GM21360 (cell line): ENCODE measurements around the gene GRIK3.

Experiments
- ATAC-seq: cut with Tn5 transposase; IDR thresholded peaks from one replicate; pipeline ENCODE4 v1.9.1; 2021; ENCODE audit warnings: mild to moderate bottlenecking, moderate library complexity; ENCODE audit not compliant: unreplicated experiment

GRIK3 gene

GRCh38 chr1:37047542-37047941 is 13.2 kb upstream of the GRIK3 start:
- no peak for ATAC-seq

- ATAC-seq, result no peak
These were observed 8.8 kb upstream of the GRIK3 start for GRCh38 chr1:37043101-37043500.

DNA sequence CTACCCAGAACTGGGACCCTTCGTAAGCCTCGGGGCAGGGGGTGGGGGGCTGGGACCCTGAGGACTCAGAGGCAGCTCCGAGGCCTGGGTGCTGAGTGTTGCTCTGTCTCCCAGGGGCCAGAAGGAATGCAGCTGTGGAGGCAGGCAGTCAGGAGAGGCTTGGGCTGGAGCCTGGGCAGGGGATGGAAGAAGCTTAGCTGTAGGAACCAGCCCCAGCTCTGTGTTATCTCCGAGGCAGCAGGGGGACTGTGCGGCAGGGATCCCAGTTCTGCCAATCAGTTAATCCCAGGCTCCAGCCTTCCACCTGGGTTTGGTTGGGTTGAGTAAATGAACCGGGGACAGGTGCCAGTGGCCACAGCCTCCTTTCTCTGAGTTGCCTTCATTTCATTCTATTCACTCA is 8.2 kb upstream of the GRIK3 start:
- no peak for ATAC-seq

GRCh38 chr1:37041483-37041882 is 7.2 kb upstream of the GRIK3 start:
- ATAC-seq, result no peak

DNA sequence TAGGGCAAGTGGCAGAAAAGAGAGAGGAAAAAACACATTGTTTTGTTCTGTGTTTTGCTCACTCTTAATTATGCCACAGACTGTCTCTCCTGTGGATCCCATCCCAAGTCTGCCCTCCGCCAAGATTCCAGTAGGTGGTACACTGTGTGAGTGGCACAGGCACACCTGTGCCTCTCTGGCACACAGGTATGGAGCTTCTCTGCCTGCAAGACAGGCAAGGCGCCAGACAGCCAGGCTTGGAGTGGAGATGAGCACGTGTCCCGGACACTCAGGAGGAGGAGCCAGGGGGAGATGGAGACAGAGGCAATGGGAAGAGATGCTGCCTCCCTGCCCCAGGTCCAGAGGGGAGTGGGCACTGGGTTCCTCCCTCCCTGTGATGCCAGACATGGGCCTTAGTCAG is 6.5 kb upstream of the GRIK3 start:
- no peak for ATAC-seq

DNA sequence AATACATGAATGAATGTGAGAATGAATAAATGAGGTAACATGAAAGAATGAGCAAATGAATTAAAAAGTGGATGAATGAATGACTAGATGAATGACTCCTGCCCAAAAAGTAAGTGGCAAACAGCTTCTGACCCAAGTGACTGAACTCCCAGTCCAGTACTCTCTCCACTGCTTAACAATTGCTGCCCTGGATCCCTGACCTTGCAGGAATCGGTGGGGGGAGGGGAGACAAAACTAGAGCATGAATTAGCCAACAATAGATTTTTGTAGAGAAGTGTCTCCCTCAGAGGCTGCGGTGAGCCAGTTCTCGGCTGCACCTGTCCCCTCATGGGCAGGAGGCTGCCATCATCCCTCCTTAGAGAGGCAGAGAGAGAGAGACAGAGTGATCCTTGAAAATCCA is 5.9 kb upstream of the GRIK3 start:
- no peak for ATAC-seq

- no peak for ATAC-seq
These were observed 4.1 kb upstream of the GRIK3 start for GRCh38 chr1:37038227-37039093.

- ATAC-seq, result no peak
These were observed 3.4 kb upstream of the GRIK3 start for GRCh38 chr1:37037690-37038089.

GRCh38 chr1:37036667-37037053 is 2.3 kb upstream of the GRIK3 start:
- ATAC-seq, result no peak

DNA sequence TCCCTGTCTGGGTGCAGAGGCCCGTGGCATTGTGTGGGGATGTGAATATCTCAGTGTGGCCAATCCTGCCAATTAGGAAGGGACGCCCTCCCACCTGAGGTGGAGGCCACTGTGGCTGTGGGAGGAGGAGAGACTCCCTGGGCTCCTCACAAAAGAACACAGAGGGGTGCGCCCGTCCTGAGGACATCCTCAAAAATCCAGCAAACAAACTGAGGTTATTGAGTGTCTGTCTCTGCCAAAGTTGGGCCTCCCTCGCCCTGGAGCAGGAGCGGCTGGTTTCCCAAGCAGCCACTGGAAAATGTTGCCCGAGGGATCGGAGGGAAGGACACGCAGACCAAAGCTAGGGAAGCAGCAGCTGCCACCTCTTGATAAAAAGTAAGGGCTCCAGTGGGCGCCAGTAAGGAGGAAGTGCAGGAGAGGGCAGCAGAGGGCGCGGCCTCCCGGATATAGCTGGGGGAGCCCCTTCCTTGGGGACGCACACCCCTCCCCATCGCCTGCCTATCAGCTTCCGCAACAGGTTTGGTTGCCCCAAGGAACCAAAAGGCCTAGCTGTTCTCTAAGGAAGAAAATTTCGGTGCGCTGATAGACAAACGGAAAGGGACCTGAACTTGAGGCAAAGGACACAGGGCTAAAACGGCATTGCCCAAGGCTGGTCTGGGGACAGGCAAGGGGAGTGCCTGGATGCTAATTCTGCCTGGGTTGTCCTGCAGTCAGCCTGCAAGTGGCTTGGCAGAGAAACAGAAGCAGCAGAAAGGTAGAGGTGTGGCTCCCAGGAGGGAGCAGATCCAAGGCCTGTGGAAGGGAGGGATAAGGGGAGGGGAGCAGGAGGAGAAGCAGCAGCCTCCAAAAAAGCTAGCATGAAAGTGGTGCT is 1.7 kb upstream of the GRIK3 start:
- no peak for ATAC-seq

- no peak for ATAC-seq
These were observed 838 bp upstream of the GRIK3 start for GRCh38 chr1:37035014-37035691.

GRCh38 chr1:37033355-37034101 is 787 bp downstream of the GRIK3 start:
- no peak for ATAC-seq

- ATAC-seq, result no peak
These were observed 1.5 kb downstream of the GRIK3 start for GRCh38 chr1:37032660-37033354.

DNA sequence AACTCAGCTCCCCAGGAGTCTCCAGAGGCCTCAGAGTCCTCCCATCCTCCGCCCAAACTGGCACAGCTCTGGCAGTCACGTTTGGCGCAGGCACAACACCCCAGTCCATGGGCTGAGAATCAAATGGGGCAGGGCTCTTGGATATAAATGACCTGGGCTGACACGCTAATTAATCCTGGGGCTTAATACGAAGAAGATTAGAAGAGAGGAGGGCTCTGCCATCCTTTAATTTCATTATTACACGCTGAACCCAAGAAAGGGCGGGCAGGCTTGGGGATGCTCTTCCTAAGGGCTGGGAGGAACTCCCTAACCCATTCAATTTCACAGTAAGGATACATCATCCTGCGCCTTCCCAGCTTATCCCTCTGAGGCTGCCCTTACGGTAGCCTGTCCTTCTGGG is 2.4 kb downstream of the GRIK3 start:
- ATAC-seq, result no peak

GRCh38 chr1:37031429-37031828 is 2.9 kb downstream of the GRIK3 start:
- ATAC-seq, result no peak

DNA sequence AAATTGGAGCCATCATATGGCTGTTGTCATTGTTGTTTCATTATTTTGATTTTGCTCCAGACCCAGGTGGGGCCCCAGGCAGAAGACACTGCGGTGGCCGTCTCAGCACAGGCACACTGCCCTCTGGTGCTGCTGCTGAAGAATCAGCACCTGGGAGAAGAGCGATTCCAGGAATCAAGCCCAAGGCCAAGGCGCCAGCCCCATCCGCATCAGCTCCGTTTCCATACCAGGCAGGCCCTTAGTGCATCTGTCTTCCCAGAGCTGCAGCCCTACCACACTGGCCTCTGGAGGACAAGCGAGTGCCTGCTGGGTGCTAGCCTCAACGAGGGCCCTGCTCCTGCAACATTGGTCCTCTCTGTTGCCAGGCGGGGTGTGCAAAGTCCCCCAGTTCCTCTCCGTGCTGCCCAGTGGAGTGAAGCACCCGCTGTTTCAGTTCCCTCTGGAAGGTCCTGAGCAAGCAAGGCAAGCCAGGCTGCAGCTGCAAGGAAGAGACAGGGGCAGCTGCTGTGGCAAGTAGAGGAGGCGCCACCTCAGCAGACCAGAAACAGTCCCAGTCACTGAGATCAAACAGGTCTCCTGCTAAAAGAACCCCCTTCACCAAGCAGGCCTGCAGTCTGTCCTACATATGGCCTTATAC is 5.2 kb downstream of the GRIK3 start:
- peak; percentile 60 for ATAC-seq

DNA sequence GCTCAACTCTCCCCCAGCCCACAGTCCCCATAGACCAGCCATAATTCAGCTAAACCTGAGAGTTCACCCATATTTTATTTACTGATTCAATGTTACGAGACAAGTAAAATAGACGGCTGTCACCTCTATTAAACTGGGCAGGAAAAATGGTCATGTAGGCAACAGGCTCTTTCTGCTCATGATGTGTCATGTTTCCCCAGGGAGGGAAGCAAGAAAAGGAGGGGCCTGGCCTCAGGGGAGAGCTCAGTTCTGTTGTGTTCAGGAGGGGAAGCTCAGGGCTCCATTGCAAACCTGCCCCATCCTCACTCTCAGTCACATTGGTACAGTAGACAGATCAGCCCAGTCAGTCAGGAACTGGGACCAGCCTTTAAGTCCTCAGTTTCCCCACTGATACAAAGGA is 12.8 kb downstream of the GRIK3 start:
- no peak for ATAC-seq

GRCh38 chr1:37020653-37021277 is 13.6 kb downstream of the GRIK3 start:
- no peak for ATAC-seq

- no peak for ATAC-seq
These were observed 15.8 kb downstream of the GRIK3 start for GRCh38 chr1:37018510-37018909.
